HG03066 (cell line): Measurements from ENCODE around the gene KCTD20.
"Not testable (repeated sequence)": the region's sequence is repeated elsewhere in the genome, so short reads cannot be mapped to it uniquely, and the experiment has no call there.

Source experiments
- ATAC-seq: cut with Tn5 transposase; IDR thresholded peaks from one replicate; pipeline ENCODE4 v1.9.1; 2021; ENCODE audit warnings: low read depth; ENCODE audit not compliant: unreplicated experiment

Gene KCTD20

GRCh38 chr6:36443471-36444428 lies 950 bp downstream of the KCTD20 start:
- ATAC-seq, result no peak

- no peak for ATAC-seq
These were observed 1.7 kb downstream of the KCTD20 start for GRCh38 chr6:36444470-36444869.

- no peak for ATAC-seq
These were observed 2.8 kb downstream of the KCTD20 start for GRCh38 chr6:36445621-36446020.

DNA sequence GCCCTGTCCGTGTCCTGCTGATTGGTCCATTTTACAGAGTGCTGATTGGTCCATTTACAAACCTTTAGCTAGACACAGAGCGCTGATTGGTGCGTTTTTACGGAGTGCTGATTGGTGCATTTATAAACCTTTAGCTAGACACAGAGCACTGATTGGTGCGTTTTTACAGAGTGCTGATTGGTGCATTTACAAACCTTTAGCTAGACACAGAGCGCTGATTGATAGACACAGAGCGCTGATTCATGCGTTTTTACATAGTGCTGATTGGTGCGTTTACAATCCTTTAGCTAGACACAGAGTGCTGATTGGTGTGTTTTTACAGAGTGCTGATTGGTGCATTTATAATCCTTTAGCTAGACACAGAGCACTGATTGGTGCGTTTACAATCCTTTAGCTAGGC lies 6.4 kb downstream of the KCTD20 start:
- not testable (repeated sequence) for ATAC-seq

- not testable (repeated sequence) for ATAC-seq
These were observed 10.1 kb downstream of the KCTD20 start for GRCh38 chr6:36452897-36453296.

DNA sequence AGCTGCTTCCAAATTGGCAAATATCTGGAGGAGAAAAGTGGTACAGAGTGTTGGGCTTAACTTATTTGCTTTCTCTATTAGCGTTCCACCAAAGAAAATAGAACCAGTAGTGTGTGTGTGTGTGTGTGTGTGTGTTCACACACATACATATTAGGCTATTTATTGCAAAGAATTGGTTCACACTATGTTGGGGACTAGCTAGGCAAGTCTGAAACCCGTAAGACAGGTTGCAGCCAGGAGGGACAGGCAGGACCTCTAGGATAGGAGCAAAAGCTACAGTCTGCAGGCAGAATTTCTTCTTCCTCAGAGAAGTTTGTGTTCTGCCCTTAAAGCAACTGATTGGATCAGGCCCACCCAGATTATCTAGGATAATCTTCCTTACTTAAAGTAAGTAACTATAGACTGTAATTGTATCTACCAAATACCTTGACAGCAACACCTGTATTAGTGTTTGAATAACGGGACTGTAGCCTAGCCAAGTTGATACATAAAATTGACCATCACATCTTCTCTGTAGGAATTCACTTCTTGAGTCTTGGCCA lies 12.8 kb downstream of the KCTD20 start:
- ATAC-seq, result no peak

- no peak for ATAC-seq
These were observed 16.7 kb downstream of the KCTD20 start for GRCh38 chr6:36459501-36459900.

- no peak for ATAC-seq
These were observed 18.1 kb downstream of the KCTD20 start for GRCh38 chr6:36460916-36461315.

DNA sequence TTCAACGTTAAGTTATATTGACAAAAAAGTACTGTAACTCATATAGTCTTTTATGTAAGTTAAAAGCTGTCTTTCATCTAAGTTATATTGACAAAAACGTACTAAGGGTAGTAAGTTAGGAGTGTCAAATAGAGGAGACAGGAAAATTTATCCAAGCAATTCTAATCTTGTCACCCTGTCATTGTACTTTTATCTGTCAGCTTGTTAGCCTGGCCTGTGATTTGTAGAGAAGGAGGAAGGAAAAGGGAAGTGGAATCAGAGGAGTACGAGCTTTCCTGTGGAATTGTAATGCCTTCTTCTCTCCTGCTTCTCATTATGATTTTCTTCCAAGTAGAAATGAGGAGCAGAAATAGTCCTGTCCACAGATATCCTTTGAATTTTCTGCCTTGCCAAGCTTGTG lies 18.8 kb downstream of the KCTD20 start:
- no peak for ATAC-seq

GRCh38 chr6:36463676-36464075 lies 20.9 kb downstream of the KCTD20 start:
- no peak for ATAC-seq

GRCh38 chr6:36464233-36464632 lies 21.4 kb downstream of the KCTD20 start:
- no peak for ATAC-seq

DNA sequence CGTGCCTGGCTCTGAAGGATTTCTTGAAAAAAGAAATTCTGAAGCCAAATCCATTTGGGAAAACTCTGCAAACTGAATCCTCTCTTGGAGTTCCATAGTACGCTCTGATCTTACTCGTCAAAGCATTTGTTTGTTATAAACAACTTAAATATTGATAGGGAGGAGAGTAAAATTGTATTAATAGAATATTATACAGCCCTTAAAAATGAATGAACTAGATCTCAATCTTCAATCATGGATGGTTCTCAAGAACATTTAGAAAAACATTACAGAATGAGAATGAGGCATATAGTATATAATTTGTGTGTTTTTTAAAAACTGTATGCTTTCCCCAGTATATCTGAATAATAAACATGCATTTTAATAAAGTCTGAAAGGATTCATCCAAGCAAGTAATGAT lies 24.8 kb downstream of the KCTD20 start:
- ATAC-seq, result no peak

DNA sequence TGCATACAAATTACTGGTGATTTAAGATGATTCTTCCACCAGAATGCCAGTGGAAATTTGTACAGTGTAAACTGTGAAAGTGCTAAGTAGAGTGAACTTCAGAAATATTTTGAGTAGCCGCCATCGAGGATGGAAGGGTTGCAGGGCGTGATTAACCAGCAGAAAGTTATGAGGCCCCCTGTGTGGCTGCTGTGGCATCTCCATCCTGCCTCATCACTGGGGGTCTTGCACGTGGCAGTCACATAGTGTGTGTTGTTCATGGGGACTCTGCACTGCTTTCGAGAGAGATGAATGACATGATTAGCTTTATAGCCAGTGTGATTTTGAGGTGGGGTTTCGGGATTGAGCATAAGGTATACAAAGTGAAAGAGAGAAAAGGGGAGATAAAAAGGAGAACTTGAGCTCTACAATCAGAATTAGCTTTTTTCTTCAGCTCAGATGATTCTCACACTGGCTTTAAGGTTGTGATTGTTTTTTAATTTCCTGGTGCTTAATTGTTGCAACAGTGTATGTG lies 26.4 kb downstream of the KCTD20 start:
- no peak for ATAC-seq

GRCh38 chr6:36469946-36470345 lies 27.1 kb downstream of the KCTD20 start:
- no peak for ATAC-seq

GRCh38 chr6:36478051-36478526 lies 35.3 kb downstream of the KCTD20 start:
- no peak for ATAC-seq

DNA sequence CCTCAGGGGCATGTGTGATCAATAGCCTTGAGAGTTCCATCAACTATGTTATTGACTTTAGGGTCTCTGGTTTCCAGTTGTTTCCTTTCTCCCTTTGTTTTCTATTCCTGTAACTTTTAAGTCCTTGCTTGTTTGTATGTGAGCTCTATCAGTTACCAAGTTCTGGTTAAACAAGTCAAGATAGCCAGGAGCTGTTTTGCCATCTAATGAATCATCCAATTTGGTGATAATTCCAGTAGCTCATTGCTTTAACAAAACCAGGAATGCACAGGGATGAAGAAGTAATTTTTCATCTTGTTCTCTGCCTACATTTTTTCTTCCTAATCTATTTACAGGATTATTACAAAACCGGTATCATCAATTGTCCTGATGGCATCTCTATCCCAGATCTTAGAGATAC lies 36.5 kb downstream of the KCTD20 start:
- ATAC-seq, result no peak

DNA sequence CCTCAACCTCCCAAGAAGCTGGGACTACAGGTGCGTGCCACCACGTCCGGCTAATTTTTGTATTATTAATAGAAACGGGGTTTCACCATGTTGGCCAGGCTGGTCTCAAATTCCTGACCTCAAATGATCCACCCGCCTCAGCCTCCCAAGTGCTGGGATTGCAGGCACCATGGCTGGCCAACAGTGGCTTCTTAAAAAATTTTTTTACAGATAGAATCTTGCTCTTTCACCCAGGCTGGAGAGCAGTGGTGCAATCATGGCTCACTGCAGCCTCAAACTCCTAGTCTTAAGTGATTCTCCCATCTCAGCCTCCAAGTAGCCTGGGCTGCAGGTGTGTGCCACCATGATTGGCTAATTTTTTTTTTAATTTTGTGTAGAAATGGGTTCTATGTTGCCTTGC lies 40.5 kb downstream of the KCTD20 start:
- not testable (repeated sequence) for ATAC-seq

DNA sequence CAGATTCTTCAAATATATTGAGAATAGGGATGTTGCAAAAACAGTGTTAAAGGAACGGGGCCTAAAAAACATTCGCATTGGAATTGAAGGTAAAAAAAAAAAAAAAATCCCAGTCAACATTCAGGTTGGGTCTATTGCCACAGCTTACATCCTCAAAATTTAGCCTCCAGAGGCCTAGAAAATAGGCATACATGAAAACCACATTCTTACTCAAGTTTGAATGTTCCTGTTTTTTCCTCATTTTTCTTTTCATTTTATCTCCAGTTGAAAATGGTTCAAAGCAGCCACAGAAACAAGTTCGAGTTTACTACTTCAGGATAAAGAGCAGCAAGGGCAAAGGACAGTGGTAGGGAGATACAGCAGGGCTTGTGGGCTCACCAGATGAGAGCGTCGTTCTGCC lies 41.9 kb downstream of the KCTD20 start:
- no peak for ATAC-seq

- no peak for ATAC-seq
These were observed 44.9 kb downstream of the KCTD20 start for GRCh38 chr6:36487698-36488097.

- no peak for ATAC-seq
These were observed 45.4 kb downstream of the KCTD20 start for GRCh38 chr6:36488221-36488620.

DNA sequence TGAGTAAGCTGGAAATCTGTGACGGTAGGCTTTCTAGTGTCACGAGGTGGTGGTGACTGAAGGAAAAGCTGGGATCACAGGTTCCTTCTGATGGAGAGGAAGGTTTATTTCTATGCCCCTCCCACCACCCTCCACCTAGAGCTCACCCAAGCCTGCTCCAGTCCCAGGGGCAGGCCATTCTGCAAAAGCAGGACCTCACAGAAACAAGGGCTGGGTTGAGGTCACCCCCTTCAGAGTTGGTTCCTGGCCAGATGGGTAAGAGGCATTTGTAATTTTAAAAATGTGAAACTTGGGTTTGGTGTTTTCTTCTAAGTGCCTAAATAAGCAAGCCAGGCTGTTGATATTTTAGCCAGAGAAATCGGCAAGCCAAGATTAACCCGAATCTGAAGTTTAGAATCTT lies 46.6 kb downstream of the KCTD20 start:
- ATAC-seq, result no peak
